Immature natural killer cell (primary cell): ENCODE measurements around the gene RORC. TPM values are rescaled to one million over a fixed set of nuclear protein-coding genes. Genes with fewer than 3 reads are reported as not detected.
A peak's percentile ranks its signal among the peaks of the same experiment; 100 is the strongest.
"Not testable (repeated sequence)": the region's sequence is repeated elsewhere in the genome, so short reads cannot be mapped to it uniquely, and the experiment has no call there.

Source experiments
- DNase-seq, 3 donors: peaks; one replicate each; pipeline ENCODE4 v3.0.0; 2022; ENCODE audit warnings: mixed read lengths in 1 of 3
- H3K27ac Mint-ChIP-seq, 6 donors: one replicate each; pipeline ENCODE4 v1.8.0; 2020; ENCODE audit warnings: mixed read lengths in 6 of 6, mild to moderate bottlenecking in 5 of 6, inconsistent platforms in 4 of 6, moderate library complexity in 3 of 6
- H3K27me3 Mint-ChIP-seq, 3 donors: one replicate each; pipeline ENCODE4 v1.8.0; 2020 to 2021; ENCODE audit warnings: low read depth in 3 of 3, mild to moderate bottlenecking in 3 of 3, mixed read lengths in 3 of 3, moderate library complexity in 3 of 3, inconsistent platforms in 1 of 3
- H3K36me3 Mint-ChIP-seq, 3 donors: one replicate each; pipeline ENCODE4 v1.8.0; 2020; ENCODE audit warnings: mixed read lengths in 3 of 3, inconsistent platforms in 2 of 3, mild to moderate bottlenecking in 2 of 3
- H3K4me1 Mint-ChIP-seq, 2 donors: one replicate each; pipeline ENCODE4 v1.8.0; 2020; ENCODE audit warnings: inconsistent platforms in 2 of 2, mild to moderate bottlenecking in 2 of 2, mixed read lengths in 2 of 2, moderate library complexity in 1 of 2
- H3K4me3 Mint-ChIP-seq, 5 donors: one replicate each; pipeline ENCODE4 v1.8.0; 2020; ENCODE audit warnings: mild to moderate bottlenecking in 5 of 5, mixed read lengths in 5 of 5, inconsistent platforms in 3 of 5, moderate library complexity in 3 of 5
- H3K9me3 Mint-ChIP-seq, 6 donors: one replicate each; pipeline ENCODE4 v1.8.0; 2020; ENCODE audit warnings: mild to moderate bottlenecking in 6 of 6, mixed read lengths in 6 of 6, inconsistent platforms in 4 of 6, moderate library complexity in 3 of 6
- polyA plus RNA-seq, 3 donors: library from polyadenylated mRNA; unstranded; fragments of 300-500 nt; fragmentation: Illumina TruSeq; gene quantifications; one replicate each; pipeline ENCODE4 v1.2.3, GENCODE V29; 2021

Gene RORC
- polyA plus RNA-seq, 3 donors from 2014 or later: 0.40 to 1.6 (median 1.4) TPM

DNA sequence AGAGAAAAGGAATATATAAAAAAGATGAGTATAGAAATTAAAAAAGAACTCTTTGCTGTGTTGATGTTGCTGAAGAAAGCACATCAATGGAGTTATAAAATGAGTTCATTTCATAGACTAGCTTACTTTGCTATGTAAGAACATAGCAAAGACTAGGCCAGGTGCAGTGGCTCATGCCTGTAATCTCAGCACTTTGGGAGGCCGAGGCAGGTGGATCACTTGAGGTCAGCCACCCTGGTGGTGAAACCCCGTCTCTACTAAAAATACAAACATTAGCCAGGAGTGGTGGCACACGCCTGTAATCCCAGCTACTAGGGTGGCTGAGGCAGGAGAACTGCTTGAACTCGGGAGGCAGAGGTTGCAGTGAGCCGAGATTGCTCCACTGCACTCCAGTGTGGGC lies 49.6 kb downstream of the RORC start:
- H3K9me3 Mint-ChIP-seq, H3K27me3 Mint-ChIP-seq, H3K4me3 Mint-ChIP-seq, H3K27ac Mint-ChIP-seq, H3K4me1 Mint-ChIP-seq, DNase-seq: not testable (repeated sequence)
- peaks cover 17 to 32% (median 18%) of the 10 kb centered on the region in 3 donors for H3K36me3 Mint-ChIP-seq

GRCh38 chr1:151780736-151781135 lies 50.9 kb downstream of the RORC start:
- H3K27me3 Mint-ChIP-seq, H3K4me1 Mint-ChIP-seq, DNase-seq, H3K9me3 Mint-ChIP-seq, H3K4me3 Mint-ChIP-seq, H3K27ac Mint-ChIP-seq: not testable (repeated sequence)
- peaks cover 21 to 40% (median 25%) of the 10 kb centered on the region in 3 donors for H3K36me3 Mint-ChIP-seq

DNA sequence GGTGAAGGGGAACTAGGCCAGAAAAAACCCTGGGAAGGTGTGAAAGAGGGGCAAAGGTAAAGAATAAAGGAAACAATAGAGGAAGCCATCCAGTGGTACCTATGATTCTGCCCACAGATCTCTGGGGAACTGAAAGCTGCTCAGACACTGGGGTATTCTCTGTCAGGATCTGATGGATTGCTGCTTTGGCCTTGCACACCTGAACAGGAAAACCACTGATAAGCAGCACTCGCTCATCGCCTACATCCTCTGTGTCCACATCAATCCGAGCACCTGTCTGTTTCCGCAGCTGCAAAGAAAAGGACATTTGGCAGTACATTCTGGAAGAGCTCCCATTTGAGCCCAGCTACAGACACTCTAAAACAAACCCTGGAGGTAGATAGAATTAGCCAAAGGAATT lies 51.8 kb downstream of the RORC start:
- Mint-ChIP-seq H3K4me1 (no peaks in the 10 kb centered on the region), H3K27me3 (peaks cover 0 to 3% (median 0%) of the 10 kb centered on the region in 3 donors), H3K4me3 (no peak overlapping the region), H3K27ac (no peak overlapping the region), H3K36me3 (peaks cover 30 to 49% (median 32%) of the 10 kb centered on the region in 3 donors), H3K9me3 (no peaks in the 10 kb centered on the region)
- no peak for DNase-seq

GRCh38 chr1:151777317-151777716 lies 54.3 kb downstream of the RORC start:
- no peaks in the 10 kb centered on the region for H3K4me1 Mint-ChIP-seq
- no peak overlapping the region for H3K27ac Mint-ChIP-seq
- peaks cover 40 to 59% (median 40%) of the 10 kb centered on the region in 3 donors for H3K36me3 Mint-ChIP-seq

DNA sequence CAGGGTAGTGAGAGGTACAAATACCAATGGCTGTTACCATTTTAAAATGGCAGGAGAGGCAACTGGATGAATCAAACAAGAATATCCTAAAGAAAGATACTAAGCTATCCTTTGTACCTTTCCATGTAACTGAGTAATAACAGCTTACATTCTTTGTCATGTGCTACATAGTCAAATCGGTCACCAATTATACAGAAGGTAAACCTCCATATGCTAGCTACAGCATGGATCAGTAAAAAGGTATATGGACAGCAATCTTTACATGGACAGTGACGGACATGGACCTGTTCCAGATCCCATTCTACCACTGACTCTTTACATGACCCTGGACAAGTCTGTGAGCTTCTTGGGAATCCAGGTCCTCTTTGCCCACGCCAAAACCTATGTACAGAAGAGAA lies 54.9 kb downstream of the RORC start:
- Mint-ChIP-seq H3K27me3 (peaks cover 0 to 5% (median 0%) of the 10 kb centered on the region in 3 donors), H3K4me3 (no peak overlapping the region), H3K4me1 (no peaks in the 10 kb centered on the region), H3K36me3 (peaks cover 40 to 55% (median 40%) of the 10 kb centered on the region in 3 donors), H3K27ac (no peak overlapping the region), H3K9me3 (no peaks in the 10 kb centered on the region)
- DNase-seq: no peak

More at GRCh38 chr1:151777317-151777716, 54.3 kb downstream of the RORC start:
- peaks cover 0 to 5% (median 0%) of the 10 kb centered on the region in 3 donors for H3K27me3 Mint-ChIP-seq
- no peaks in the 10 kb centered on the region for H3K9me3 Mint-ChIP-seq
- no peak overlapping the region for H3K4me3 Mint-ChIP-seq
- no peak for DNase-seq

DNA sequence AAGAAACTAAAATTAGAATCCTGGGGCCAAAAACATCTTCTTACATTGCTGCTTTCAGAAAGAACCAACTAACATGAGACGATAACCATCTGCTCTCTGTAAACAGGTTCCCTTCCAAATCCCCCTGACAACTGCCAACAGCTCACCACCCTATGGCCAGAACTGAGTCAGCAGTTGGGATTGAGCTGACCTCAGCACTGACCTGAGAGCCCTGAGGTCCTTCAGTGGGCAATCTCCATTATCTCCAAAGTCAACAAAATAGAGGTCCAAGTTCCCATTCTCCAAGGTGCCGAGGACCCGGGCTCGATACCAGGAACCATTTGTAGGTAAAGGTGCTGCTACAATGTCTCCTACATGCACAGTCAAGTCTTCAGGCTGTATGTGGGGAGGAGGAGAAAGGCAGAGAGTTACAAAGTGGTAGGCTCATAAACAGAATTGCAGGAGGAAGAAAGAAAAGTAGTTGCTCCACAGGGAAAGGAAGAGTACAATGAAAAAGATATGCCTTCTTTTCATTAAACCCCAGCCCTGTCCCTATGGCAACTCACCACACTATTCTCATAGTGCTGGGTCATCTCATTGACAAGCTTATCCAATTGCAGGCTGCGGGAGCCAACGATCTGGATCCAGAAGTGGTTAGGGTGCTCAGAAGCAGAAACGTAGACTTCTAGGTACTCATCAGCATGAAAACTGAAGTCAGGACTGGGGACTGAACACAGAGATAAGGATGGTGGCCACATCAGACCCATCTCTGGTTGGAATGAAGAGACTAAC lies 55.5 kb downstream of the RORC start:
- H3K27ac Mint-ChIP-seq: no peak overlapping the region
- no peaks in the 10 kb centered on the region for H3K4me1 Mint-ChIP-seq
- no peak overlapping the region for H3K4me3 Mint-ChIP-seq
- peaks cover 36 to 50% (median 36%) of the 10 kb centered on the region in 3 donors for H3K36me3 Mint-ChIP-seq
- DNase-seq: no peak
- H3K9me3 Mint-ChIP-seq: no peaks in the 10 kb centered on the region
- H3K27me3 Mint-ChIP-seq: peaks cover 0 to 2% (median 0%) of the 10 kb centered on the region in 3 donors

DNA sequence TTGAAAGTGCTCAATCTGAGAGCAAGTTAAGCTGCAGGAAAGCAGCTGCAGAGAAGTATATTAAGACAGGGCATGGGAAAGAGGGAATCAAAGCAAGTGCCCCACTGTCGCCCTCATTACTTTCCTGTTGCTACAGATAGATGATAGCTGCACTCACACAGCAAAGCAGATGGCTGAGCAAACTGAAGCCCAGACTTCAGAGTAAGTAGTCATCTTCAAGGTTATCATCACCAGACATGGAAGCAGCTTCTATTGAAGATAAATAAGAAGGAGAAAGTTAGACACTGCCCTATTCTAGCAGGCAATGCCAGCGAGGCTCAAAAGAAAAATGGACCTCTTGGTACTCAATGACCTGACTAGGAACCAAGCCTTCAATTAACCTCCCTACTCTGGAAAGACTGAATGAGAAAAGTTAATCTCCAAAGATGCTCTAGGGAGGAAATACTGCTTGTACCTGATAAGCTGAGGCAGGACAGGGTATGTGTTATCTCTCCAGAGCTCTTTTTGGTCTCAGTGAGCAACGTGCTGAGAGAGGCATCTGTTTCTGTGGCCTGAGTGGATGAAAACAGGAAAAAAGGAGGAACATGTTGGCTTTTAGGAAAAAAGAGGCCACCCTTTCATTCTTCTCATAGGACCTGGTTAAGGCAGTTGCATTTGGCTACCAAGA lies 57.2 kb downstream of the RORC start:
- DNase-seq: no peak
- Mint-ChIP-seq H3K27ac (no peak overlapping the region), H3K27me3 (peaks cover 0 to 2% (median 0%) of the 10 kb centered on the region in 3 donors), H3K4me3 (no peak overlapping the region), H3K36me3 (peaks cover 29 to 41% (median 36%) of the 10 kb centered on the region in 3 donors), H3K9me3 (no peaks in the 10 kb centered on the region), H3K4me1 (no peaks in the 10 kb centered on the region)

DNA sequence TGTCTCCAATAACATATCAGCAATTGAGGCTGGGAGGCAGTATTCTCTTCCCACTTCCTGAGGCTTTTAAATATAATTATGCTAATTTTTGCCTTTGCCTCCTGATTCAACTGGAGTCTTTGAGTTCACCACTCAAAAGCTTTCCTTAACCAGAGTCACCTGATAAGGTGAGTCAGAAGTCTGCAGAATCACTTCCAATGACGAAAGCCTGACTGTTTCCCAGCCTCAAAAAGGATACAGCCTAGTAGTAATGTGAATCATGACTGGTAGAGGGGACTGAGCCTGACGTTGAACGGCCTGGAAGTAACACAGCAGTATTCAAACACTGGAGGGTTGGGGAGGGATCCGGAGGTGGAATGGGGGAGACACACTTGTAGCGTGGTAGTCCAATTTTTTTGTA lies 57.9 kb downstream of the RORC start:
- H3K4me1 Mint-ChIP-seq: no peaks in the 10 kb centered on the region
- no peak for DNase-seq
- peaks cover 0 to 2% (median 0%) of the 10 kb centered on the region in 3 donors for H3K27me3 Mint-ChIP-seq
- H3K4me3 Mint-ChIP-seq: no peak overlapping the region
- no peak overlapping the region for H3K27ac Mint-ChIP-seq
- no peaks in the 10 kb centered on the region for H3K9me3 Mint-ChIP-seq
- H3K36me3 Mint-ChIP-seq: peaks cover 29 to 34% (median 30%) of the 10 kb centered on the region in 3 donors

DNA sequence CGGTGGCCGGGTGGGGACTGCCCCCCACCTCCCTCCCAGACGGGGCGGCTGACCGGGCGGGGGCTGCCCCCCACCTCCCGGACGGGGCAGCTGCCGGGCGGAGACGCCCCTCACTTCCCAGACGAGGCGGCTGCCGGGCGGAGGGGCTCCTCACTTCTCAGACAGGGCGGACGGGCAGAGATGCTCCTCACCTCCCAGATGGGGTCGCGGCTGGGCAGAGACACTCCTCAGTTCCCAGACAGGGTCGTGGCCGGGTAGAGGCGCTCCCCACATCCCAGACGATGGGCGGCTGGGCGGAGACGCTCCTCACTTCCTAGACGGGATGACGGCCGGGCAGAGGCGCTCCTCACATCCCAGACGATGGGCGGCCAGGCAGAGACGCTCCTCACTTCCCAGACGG lies 62.3 kb downstream of the RORC start:
- not testable (repeated sequence) for H3K36me3 Mint-ChIP-seq, DNase-seq, H3K4me1 Mint-ChIP-seq, H3K27me3 Mint-ChIP-seq, H3K4me3 Mint-ChIP-seq, H3K9me3 Mint-ChIP-seq, H3K27ac Mint-ChIP-seq

GRCh38 chr1:151768351-151769066 lies 63.1 kb downstream of the RORC start:
- H3K27ac Mint-ChIP-seq, H3K36me3 Mint-ChIP-seq, H3K27me3 Mint-ChIP-seq, H3K9me3 Mint-ChIP-seq, H3K4me3 Mint-ChIP-seq, DNase-seq: not testable (repeated sequence)
- peaks cover 9 to 12% of the 10 kb centered on the region in 2 donors for H3K4me1 Mint-ChIP-seq

DNA sequence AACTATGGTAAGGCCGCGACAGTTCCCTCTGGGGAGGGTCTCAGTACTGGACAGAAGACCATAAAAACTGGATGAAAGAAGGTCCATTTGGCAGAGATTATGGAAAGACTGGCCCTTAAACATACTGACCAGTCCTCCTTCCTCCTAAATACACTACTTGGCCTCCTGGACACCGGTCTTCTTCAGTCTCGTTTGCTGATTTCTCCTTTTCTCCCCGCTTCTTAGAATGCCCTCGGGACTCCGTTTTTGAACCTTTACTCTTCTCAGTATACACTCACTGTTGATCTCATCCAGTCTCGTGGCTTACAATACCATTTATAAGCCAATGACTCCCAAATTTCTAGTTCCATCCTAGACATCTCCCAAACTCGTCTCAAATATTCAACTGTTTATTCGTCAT lies 67.6 kb downstream of the RORC start:
- no peaks in the 10 kb centered on the region for H3K9me3 Mint-ChIP-seq
- H3K27ac Mint-ChIP-seq: peak overlapping the region; percentile 84 to 98 (median 98)
- peaks cover 12 to 17% (median 16%) of the 10 kb centered on the region in 3 donors for H3K36me3 Mint-ChIP-seq
- no peak for DNase-seq
- H3K4me1 Mint-ChIP-seq: peaks cover 22 to 38% of the 10 kb centered on the region in 2 donors
- peak overlapping the region; percentile 91 to 97 (median 94) for H3K4me3 Mint-ChIP-seq
- H3K27me3 Mint-ChIP-seq: peaks cover 0 to 6% (median 0%) of the 10 kb centered on the region in 3 donors

- Mint-ChIP-seq H3K9me3 (no peaks in the 10 kb centered on the region), H3K27me3 (peaks cover 0 to 6% (median 0%) of the 10 kb centered on the region in 3 donors), H3K4me3 (peak within 1 kb of the TSS; percentile 91 to 97 (median 94)), H3K36me3 (peaks cover 12 to 17% (median 16%) of the 10 kb centered on the region in 3 donors), H3K4me1 (peaks cover 22 to 38% of the 10 kb centered on the region in 2 donors), H3K27ac (peak within 1 kb of the TSS; percentile 84 to 98 (median 98))
- peak; percentile 78 to 80 (median 78) for DNase-seq
Observed at GRCh38 chr1:151762941-151763921, 68.4 kb downstream of the RORC start, which contains the start of gene MRPL9. MRPL9 (minus strand) TSS chr1:151763496; CDS start chr1:151763479, 17 bp downstream.
